ENCODE results near the gene INPP5K.

DNA sequence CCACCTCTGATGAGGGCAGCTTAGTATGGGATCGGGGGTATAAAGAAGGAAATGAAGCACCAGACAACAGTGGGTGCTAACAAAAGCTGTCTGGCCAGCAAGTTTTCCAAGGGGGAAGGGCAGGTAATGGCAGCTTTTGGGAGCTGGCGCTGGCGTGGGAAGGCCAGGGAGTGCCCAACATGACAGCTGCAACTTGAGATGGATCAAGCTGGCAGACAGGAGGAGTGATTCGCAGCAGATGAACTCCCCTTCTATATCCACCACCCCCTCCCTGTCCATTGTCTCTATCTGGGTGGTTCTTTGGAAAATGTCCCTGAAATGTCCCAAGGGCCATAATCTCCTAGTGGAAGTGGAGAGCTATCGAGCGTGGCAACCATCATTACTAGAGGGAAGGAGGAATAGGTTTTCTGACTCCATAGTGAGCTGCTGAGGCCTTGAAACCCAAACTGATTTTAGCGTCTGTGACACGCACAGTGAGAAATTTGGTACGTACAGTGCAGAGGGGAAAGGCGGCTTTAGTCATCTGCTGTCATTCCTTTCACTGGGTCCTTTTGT is 4.8 kb upstream of the INPP5K start:
- TF ChIP-seq POLR2A (IDR thresholded peaks at IDR 0.05) (no peak), POLR2AphosphoS5 (IDR thresholded peaks at IDR 0.05) (no peak)
- TF ChIP-seq, protein P1, sequence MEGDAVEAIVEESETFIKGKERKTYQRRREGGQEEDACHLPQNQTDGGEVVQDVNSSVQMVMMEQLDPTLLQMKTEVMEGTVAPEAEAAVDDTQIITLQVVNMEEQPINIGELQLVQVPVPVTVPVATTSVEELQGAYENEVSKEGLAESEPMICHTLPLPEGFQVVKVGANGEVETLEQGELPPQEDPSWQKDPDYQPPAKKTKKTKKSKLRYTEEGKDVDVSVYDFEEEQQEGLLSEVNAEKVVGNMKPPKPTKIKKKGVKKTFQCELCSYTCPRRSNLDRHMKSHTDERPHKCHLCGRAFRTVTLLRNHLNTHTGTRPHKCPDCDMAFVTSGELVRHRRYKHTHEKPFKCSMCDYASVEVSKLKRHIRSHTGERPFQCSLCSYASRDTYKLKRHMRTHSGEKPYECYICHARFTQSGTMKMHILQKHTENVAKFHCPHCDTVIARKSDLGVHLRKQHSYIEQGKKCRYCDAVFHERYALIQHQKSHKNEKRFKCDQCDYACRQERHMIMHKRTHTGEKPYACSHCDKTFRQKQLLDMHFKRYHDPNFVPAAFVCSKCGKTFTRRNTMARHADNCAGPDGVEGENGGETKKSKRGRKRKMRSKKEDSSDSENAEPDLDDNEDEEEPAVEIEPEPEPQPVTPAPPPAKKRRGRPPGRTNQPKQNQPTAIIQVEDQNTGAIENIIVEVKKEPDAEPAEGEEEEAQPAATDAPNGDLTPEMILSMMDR (IDR thresholded peaks at IDR 0.05): no peak
